ENCODE results near the gene PIGL.

- TF ChIP-seq EZH2 (IDR thresholded peaks at IDR 0.05; ENCODE audit: insufficient read depth, poor library complexity, severe bottlenecking) (no peak), EZH2phosphoT487 (IDR thresholded peaks at IDR 0.05; ENCODE audit: insufficient read depth, low read depth) (no peak)
These were observed 72.0 kb downstream of the PIGL start for GRCh38 chr17:16288860-16289571.
